Measurements from ENCODE around the gene MCCC1. TPM values are rescaled to one million over a fixed set of nuclear protein-coding genes. Genes with fewer than 3 reads are reported as not detected.

Gene MCCC1
- polyA plus RNA-seq, 1 donor (not counting 4 experiments of a cell fraction or from before 2014, with no cell fraction given): 11.7 TPM

DNA sequence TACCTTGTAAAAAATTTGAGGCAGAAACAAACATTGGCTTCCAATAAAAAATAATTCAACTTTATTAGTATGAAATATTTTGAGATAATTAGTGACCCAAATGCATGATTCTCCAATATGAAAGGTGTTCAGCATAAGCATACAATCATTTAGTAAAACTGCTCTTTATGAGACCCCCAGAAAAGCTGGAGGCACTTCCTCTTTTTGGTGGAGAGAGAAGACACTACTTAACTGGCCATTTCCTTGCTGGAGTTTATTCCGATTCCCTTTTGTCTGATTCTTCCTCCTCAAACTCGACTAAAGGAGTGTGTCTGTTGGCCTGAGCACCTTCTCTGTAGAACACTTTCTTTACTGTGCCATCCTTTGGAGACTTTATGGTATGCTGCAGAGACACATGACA, 84.1 kb downstream of the MCCC1 start:
- Histone ChIP-seq H3K4me1 (ENCODE audit: control insufficient read depth, extremely low read depth, insufficient read depth, low read length) (no peaks in the 10 kb centered on the region), H4K20me1 (ENCODE audit: control insufficient read depth, extremely low read depth, insufficient read depth, low read length) (no peaks in the 10 kb centered on the region), H3K36me3 (ENCODE audit: control insufficient read depth in 2 of 2, extremely low read depth in 1 of 2, insufficient read depth in 2 of 2, low read length in 2 of 2) (peaks cover 0 to 4% of the 10 kb centered on the region in 2 experiments), H3K27me3 (ENCODE audit: control insufficient read depth, extremely low read depth, insufficient read depth, low read length) (no peaks in the 10 kb centered on the region), H3K79me2 (ENCODE audit: control insufficient read depth, insufficient read depth, low read length) (no peaks in the 10 kb centered on the region), H3K9ac (ENCODE audit: control insufficient read depth, extremely low read depth, insufficient read depth, low read length) (no peak overlapping the region), H3K4me2 (ENCODE audit: control insufficient read depth, extremely low read depth, insufficient read depth, low read depth, low read length) (no peak overlapping the region), H3K4me3 (ENCODE audit: control insufficient read depth in 2 of 3, extremely low read depth in 1 of 3, insufficient read depth in 2 of 3, low read depth in 1 of 3, low read length in 3 of 3) (no peak overlapping the region), H3K27ac (ENCODE audit: control insufficient read depth, insufficient read depth, low read length) (no peak overlapping the region), H3K9me1 (ENCODE audit: control insufficient read depth, extremely low read depth, insufficient read depth, low read length) (no peaks in the 10 kb centered on the region), H3K9me3 (ENCODE audit: control insufficient read depth, low read depth, low read length) (no peaks in the 10 kb centered on the region), H2AFZ (ENCODE audit: control insufficient read depth, low read length) (no peak overlapping the region)
- dilution Hi-C loops (cut with MboI; ENCODE audit: extremely low pct_ligation_motif_present, low sequenced_read_pairs): no loop called here
- FAIRE-seq: no peak
- TF ChIP-seq, protein P1, sequence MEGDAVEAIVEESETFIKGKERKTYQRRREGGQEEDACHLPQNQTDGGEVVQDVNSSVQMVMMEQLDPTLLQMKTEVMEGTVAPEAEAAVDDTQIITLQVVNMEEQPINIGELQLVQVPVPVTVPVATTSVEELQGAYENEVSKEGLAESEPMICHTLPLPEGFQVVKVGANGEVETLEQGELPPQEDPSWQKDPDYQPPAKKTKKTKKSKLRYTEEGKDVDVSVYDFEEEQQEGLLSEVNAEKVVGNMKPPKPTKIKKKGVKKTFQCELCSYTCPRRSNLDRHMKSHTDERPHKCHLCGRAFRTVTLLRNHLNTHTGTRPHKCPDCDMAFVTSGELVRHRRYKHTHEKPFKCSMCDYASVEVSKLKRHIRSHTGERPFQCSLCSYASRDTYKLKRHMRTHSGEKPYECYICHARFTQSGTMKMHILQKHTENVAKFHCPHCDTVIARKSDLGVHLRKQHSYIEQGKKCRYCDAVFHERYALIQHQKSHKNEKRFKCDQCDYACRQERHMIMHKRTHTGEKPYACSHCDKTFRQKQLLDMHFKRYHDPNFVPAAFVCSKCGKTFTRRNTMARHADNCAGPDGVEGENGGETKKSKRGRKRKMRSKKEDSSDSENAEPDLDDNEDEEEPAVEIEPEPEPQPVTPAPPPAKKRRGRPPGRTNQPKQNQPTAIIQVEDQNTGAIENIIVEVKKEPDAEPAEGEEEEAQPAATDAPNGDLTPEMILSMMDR (optimal IDR thresholded peaks at IDR 0.05 in 1 of 3, IDR thresholded peaks at IDR 0.05 in 1 of 3, conservative IDR thresholded peaks at IDR 0.05 in 1 of 3; ENCODE audit: extremely low read depth in 1 of 3, insufficient read depth in 2 of 3, low read length in 3 of 3): no peak
- TF ChIP-seq EZH2 (IDR thresholded peaks at IDR 0.05; ENCODE audit: low read length): no peak
- DNase-seq (ENCODE audit: low read depth, low spot score): no peak

DNA sequence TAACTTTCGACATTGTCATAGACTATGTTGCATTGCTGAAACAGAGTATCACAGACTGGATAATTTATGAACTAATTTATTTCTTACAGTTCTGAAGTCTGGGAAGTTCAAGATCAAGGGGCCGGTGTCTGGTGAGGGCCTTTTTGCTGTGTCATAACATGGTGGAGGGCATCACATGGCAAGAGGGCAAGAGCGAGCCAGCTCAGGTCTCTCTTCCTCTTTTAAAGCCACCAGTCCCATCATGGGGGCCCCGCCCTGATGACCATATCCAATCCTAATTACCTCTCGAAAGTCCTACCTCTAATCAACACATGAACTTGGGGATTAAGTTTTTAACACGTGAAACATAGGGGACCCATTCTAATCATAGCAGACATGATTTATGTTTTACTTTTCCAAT, 85.4 kb downstream of the MCCC1 start:
- no peaks in the 10 kb centered on the region for H3K9me3 ChIP-seq (ENCODE audit: control insufficient read depth, low read depth, low read length)
- DNase-seq (ENCODE audit: low read depth, low spot score) (no peak), FAIRE-seq (no peak)
- dilution Hi-C loops (cut with MboI; ENCODE audit: extremely low pct_ligation_motif_present, low sequenced_read_pairs): no loop called here
- H4K20me1 ChIP-seq (ENCODE audit: control insufficient read depth, extremely low read depth, insufficient read depth, low read length): no peaks in the 10 kb centered on the region
- H3K4me2 ChIP-seq (ENCODE audit: control insufficient read depth, extremely low read depth, insufficient read depth, low read depth, low read length): no peak overlapping the region
- no peaks in the 10 kb centered on the region for H3K4me1 ChIP-seq (ENCODE audit: control insufficient read depth, extremely low read depth, insufficient read depth, low read length)
- H3K4me3 ChIP-seq (ENCODE audit: control insufficient read depth in 2 of 3, extremely low read depth in 1 of 3, insufficient read depth in 2 of 3, low read depth in 1 of 3, low read length in 3 of 3): no peak overlapping the region
- H3K9me1 ChIP-seq (ENCODE audit: control insufficient read depth, extremely low read depth, insufficient read depth, low read length): no peaks in the 10 kb centered on the region
- TF ChIP-seq, protein P1 (optimal IDR thresholded peaks at IDR 0.05 in 1 of 3, IDR thresholded peaks at IDR 0.05 in 1 of 3, conservative IDR thresholded peaks at IDR 0.05 in 1 of 3; ENCODE audit: extremely low read depth in 1 of 3, insufficient read depth in 2 of 3, low read length in 3 of 3): no peak
- no peak for TF ChIP-seq EZH2 (IDR thresholded peaks at IDR 0.05; ENCODE audit: low read length)
- no peak overlapping the region for H3K27ac ChIP-seq (ENCODE audit: control insufficient read depth, insufficient read depth, low read length)
- peaks cover 0 to 4% of the 10 kb centered on the region in 2 experiments for H3K36me3 ChIP-seq (ENCODE audit: control insufficient read depth in 2 of 2, extremely low read depth in 1 of 2, insufficient read depth in 2 of 2, low read length in 2 of 2)
- H2AFZ ChIP-seq (ENCODE audit: control insufficient read depth, low read length): no peak overlapping the region
- H3K27me3 ChIP-seq (ENCODE audit: control insufficient read depth, extremely low read depth, insufficient read depth, low read length): no peaks in the 10 kb centered on the region
- no peaks in the 10 kb centered on the region for H3K79me2 ChIP-seq (ENCODE audit: control insufficient read depth, insufficient read depth, low read length)
- H3K9ac ChIP-seq (ENCODE audit: control insufficient read depth, extremely low read depth, insufficient read depth, low read length): no peak overlapping the region
